DOHH2 (cell line): ENCODE measurements around the gene GCLC.

ENCODE experiments used
- H3F3A ChIP-seq: fragments of 200-600 bp; sonication (generic), shearing (Covaris generic); 2 replicates; pipeline ENCODE4 v1.6.0; 2016; ENCODE audit warnings: antibody characterized with exemption, mild to moderate bottlenecking; ENCODE audit not compliant: control insufficient read depth, insufficient read depth
- H3K27ac ChIP-seq: fragments of 200-600 bp; sonication (generic); 2 replicates; pipeline ENCODE4 v1.5.1; 2014; ENCODE audit warnings: low read depth, mild to moderate bottlenecking, low read length, moderate library complexity
- H3K27me3 ChIP-seq: fragments of 200-600 bp; sonication (generic); 2 replicates; pipeline ENCODE4 v1.6.1; 2014; ENCODE audit warnings: mild to moderate bottlenecking, low read length, mixed read lengths; ENCODE audit not compliant: control insufficient read depth
- H3K36me3 ChIP-seq: fragments of 200-600 bp; sonication (generic); 2 replicates; pipeline ENCODE4 v1.6.1; 2014; ENCODE audit warnings: mild to moderate bottlenecking, low read length, moderate library complexity, mixed read lengths; ENCODE audit not compliant: control insufficient read depth
- H3K4me1 ChIP-seq: fragments of 200-600 bp; sonication (generic); 2 replicates; pipeline ENCODE4 v1.6.1; 2014; ENCODE audit warnings: mild to moderate bottlenecking, low read length, mixed read lengths; ENCODE audit not compliant: control insufficient read depth
- H3K4me2 ChIP-seq: fragments of 200-600 bp; sonication (generic); 2 replicates; pipeline ENCODE4 v1.6.0; 2014; ENCODE audit warnings: mild to moderate bottlenecking, low read length, moderate library complexity
- H3K4me3 ChIP-seq: fragments of 200-600 bp; sonication (generic); 2 replicates; pipeline ENCODE4 v1.5.1; 2014; ENCODE audit warnings: mild to moderate bottlenecking, low read length, mixed read lengths
- H3K79me2 ChIP-seq: fragments of 200-600 bp; sonication (generic); 2 replicates; pipeline ENCODE4 v1.6.1; 2014; ENCODE audit warnings: mild to moderate bottlenecking, low read length, mixed read lengths; ENCODE audit not compliant: control insufficient read depth
- H3K9me2 ChIP-seq: fragments of 200-600 bp; sonication (generic); replicated peaks from 2 replicates; pipeline ENCODE4 v1.6.1; 2014; ENCODE audit warnings: mild to moderate bottlenecking, low read length, mixed read lengths; ENCODE audit not compliant: control insufficient read depth
- H3K9me3 ChIP-seq: fragments of 200-600 bp; sonication (generic); 2 replicates; pipeline ENCODE4 v1.6.1; 2014; ENCODE audit warnings: antibody characterized with exemption, low read length, mixed read lengths; ENCODE audit not compliant: control insufficient read depth, insufficient read depth
- H4K20me1 ChIP-seq: fragments of 200-600 bp; sonication (generic); 2 replicates; pipeline ENCODE4 v1.6.0; 2014; ENCODE audit warnings: low read depth, mild to moderate bottlenecking, antibody characterized with exemption, low read length, moderate library complexity; ENCODE audit not compliant: control insufficient read depth, insufficient read depth
- CTCF ChIP-seq: fragments of 200-600 bp; sonication (generic); IDR thresholded peaks from one replicate; pipeline ENCODE4 v1.5.1; 2014; ENCODE audit warnings: antibody characterized with exemption, mild to moderate bottlenecking, low read depth, low read length; ENCODE audit not compliant: poor library complexity, severe bottlenecking
- EZH2phosphoT487 ChIP-seq: fragments of 200-600 bp; sonication (generic); IDR thresholded peaks from 2 replicates; pipeline ENCODE4 v1.6.1; 2017; ENCODE audit warnings: borderline replicate concordance, mild to moderate bottlenecking, antibody characterized with exemption, low read length, moderate library complexity, mixed read lengths

GCLC gene

GRCh38 chr6:53544217-53544469 is 758 bp downstream of the GCLC start:
- Histone ChIP-seq H3K27ac (peak overlapping the region; percentile 53), H3K4me3 (peak overlapping the region; percentile 96), H3K4me2 (peak overlapping the region; percentile 97), H3F3A (no peaks in the 10 kb centered on the region), H3K9me3 (no peaks in the 10 kb centered on the region), H4K20me1 (no peaks in the 10 kb centered on the region), H3K9me2 (no peaks in the 10 kb centered on the region), H3K4me1 (peaks cover 29% of the 10 kb centered on the region), H3K27me3 (peaks cover 17% of the 10 kb centered on the region), H3K36me3 (no peaks in the 10 kb centered on the region), H3K79me2 (peaks cover 48% of the 10 kb centered on the region)
- TF ChIP-seq EZH2phosphoT487 (no peak), CTCF (no peak)

- no peak for TF ChIP-seq EZH2phosphoT487
- TF ChIP-seq CTCF = no peak
- Histone ChIP-seq H3F3A (no peaks in the 10 kb centered on the region), H3K27ac (no peak overlapping the region), H3K79me2 (peaks cover 53% of the 10 kb centered on the region), H3K4me1 (peaks cover 29% of the 10 kb centered on the region), H3K9me2 (no peaks in the 10 kb centered on the region), H4K20me1 (no peaks in the 10 kb centered on the region), H3K36me3 (no peaks in the 10 kb centered on the region), H3K4me2 (peak overlapping the region; percentile 97), H3K4me3 (peak overlapping the region; percentile 96), H3K9me3 (no peaks in the 10 kb centered on the region), H3K27me3 (peaks cover 17% of the 10 kb centered on the region)
Measured at GRCh38 chr6:53543359-53544216, 1.3 kb downstream of the GCLC start.

GRCh38 chr6:53541900-53542299 is 3.0 kb downstream of the GCLC start:
- Histone ChIP-seq H3K27me3 (peaks cover 11% of the 10 kb centered on the region), H3K79me2 (peaks cover 62% of the 10 kb centered on the region), H3K27ac (no peak overlapping the region), H3F3A (no peaks in the 10 kb centered on the region), H3K36me3 (no peaks in the 10 kb centered on the region), H3K4me3 (no peak overlapping the region), H3K4me1 (peaks cover 17% of the 10 kb centered on the region), H3K4me2 (no peak overlapping the region), H3K9me2 (no peaks in the 10 kb centered on the region), H4K20me1 (no peaks in the 10 kb centered on the region), H3K9me3 (no peaks in the 10 kb centered on the region)
- TF ChIP-seq EZH2phosphoT487 (no peak), CTCF (no peak)
